Measurements from ENCODE around the gene FXYD6. TPM values are rescaled to one million over a fixed set of nuclear protein-coding genes. Genes with fewer than 3 reads are reported as not detected.

Gene FXYD6
- total RNA-seq, 2 experiments from 2014 or later: not detected

DNA sequence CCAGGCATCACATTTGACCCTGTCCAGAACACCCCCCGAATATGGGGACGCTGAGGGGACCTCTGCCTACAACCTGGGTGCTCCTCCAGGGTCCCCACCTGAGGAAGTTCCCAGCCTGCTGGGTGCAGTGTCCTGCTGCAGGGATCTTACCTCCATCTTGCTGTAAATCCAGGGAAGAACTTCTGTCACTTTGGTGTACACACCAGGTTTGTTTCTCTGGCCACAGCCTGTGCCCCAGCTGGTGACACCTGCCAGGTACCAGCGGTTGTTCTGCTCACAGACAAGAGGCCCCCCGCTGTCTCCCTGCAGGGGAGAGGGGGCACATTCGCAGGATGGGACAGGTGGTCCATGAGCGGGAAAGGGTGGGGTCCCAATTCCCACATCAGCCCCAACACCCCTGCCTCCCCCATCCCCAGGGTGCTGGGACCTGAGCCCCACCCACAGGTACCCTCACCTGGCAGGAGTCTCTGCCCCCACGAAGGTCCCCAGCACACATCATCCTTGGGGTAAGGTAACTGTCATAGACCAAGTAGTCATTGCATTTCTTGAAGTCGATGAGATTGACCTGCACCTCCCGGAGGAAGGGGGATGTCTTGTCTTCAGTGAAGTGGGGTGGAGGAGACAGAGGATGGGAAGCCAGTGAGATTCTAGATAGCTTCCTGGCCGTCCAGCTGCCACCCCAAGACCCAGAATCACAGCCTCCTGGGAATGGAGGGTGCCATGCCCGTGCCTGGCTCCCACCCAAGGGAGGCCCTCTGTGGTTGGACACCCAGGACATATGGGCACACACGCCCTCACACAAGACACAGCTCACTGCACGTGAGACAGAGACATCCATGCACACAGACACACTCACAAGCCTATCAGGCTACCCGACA is 27.3 kb upstream of the FXYD6 start:
- H3K36me3 ChIP-seq (ENCODE audit: insufficient read depth, low read length): no peaks in the 10 kb centered on the region
- H4K20me1 ChIP-seq (ENCODE audit: insufficient read depth, low read length): no peaks in the 10 kb centered on the region
- no peak overlapping the region for H2AFZ ChIP-seq (ENCODE audit: low read length)
- H3K79me2 ChIP-seq (ENCODE audit: insufficient read depth, low read depth, low read length): no peaks in the 10 kb centered on the region
- ChIA-PET CTCF (ENCODE audit: unreplicated experiment) (no interaction called here), POLR2A (interaction anchor here (1.2 kb wide), 2 partner anchors 17 to 33 kb away, joined by 3 read pairs; no protein-coding TSS in a partner anchor)
- no TSS peak for BruUV-seq (replicated peaks)
- no peak overlapping the region for H3K27ac ChIP-seq (ENCODE audit: low read depth, low read length, poor library complexity, severe bottlenecking)
- no peak overlapping the region for H3K4me2 ChIP-seq (ENCODE audit: low read length)
- H3K9me2 ChIP-seq (ENCODE audit: insufficient read depth, low read length): no peaks in the 10 kb centered on the region
- TF ChIP-seq EZH2phosphoT487 (IDR thresholded peaks at IDR 0.05; ENCODE audit: borderline replicate concordance, low read depth, low read length): no peak
- no peak for TF ChIP-seq CTCF (conservative IDR thresholded peaks at IDR 0.05; ENCODE audit: low read length)
- no peaks in the 10 kb centered on the region for H3K4me1 ChIP-seq (ENCODE audit: insufficient read depth, low read length, poor library complexity, severe bottlenecking)
- H3K4me3 ChIP-seq (ENCODE audit: low read depth, low read length, poor library complexity, severe bottlenecking): no peak overlapping the region
- intact Hi-C loops (cut with micrococcal nuclease; ENCODE audit: unreplicated experiment): no loop called here
- H3K9me3 ChIP-seq (ENCODE audit: low read length): no peaks in the 10 kb centered on the region
- DNase-seq (ENCODE audit: low spot score): no peak

DNA sequence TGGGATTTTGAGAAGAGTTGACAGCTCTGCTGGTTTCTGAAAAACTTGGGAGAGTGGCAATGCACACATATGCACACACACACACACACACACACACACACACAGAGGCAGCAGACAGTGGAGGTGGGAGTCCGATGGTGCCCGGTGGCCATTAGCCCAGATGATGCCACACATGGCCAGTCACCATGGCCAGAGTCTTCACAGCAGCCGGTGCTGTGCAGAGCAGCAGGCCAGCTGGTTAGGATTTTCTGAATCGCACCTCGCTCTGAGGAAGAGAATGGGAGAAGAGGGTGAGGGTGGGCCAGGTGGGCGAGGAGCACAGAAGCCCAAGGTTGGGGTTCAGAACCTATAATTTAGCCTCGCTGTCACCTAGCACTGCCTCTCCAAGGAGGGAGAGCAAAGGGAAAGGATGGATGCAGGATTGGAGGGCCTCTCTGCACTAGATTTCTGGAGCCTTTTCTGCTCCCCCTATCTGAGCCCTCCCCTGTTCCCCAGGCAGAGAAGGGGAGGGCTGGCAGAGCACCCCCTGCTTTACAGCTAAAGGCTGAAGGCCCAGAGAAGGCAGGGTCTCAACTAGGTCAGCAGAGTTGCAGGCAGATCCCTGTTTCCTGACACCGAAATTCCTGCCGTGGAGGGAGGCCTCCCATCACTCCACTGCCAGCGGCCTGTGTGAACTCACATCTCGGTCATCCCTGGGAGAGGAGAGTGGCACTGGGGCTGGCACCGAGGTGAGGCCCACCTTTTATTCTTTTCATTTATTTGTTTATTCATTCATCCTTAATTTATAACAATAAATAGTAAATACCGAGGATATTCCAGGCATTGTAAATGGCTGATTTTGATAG is 25.8 kb upstream of the FXYD6 start:
- TF ChIP-seq CTCF (conservative IDR thresholded peaks at IDR 0.05; ENCODE audit: low read length) (no peak), EZH2phosphoT487 (IDR thresholded peaks at IDR 0.05; ENCODE audit: borderline replicate concordance, low read depth, low read length) (no peak)
- H3K79me2 ChIP-seq (ENCODE audit: insufficient read depth, low read depth, low read length): no peaks in the 10 kb centered on the region
- no peak overlapping the region for H3K27ac ChIP-seq (ENCODE audit: low read depth, low read length, poor library complexity, severe bottlenecking)
- H2AFZ ChIP-seq (ENCODE audit: low read length): no peak overlapping the region
- H3K9me2 ChIP-seq (ENCODE audit: insufficient read depth, low read length): no peaks in the 10 kb centered on the region
- POLR2A ChIA-PET: no interaction called here
- no peak overlapping the region for H3K4me2 ChIP-seq (ENCODE audit: low read length)
- intact Hi-C loops (cut with micrococcal nuclease; ENCODE audit: unreplicated experiment): no loop called here
- H3K36me3 ChIP-seq (ENCODE audit: insufficient read depth, low read length): no peaks in the 10 kb centered on the region
- no peak for DNase-seq (ENCODE audit: low spot score)
- H4K20me1 ChIP-seq (ENCODE audit: insufficient read depth, low read length): no peaks in the 10 kb centered on the region
- H3K9me3 ChIP-seq (ENCODE audit: low read length): no peaks in the 10 kb centered on the region
- no TSS peak for BruUV-seq (replicated peaks)
- H3K4me1 ChIP-seq (ENCODE audit: insufficient read depth, low read length, poor library complexity, severe bottlenecking): no peaks in the 10 kb centered on the region
- CTCF ChIA-PET (ENCODE audit: unreplicated experiment): no interaction called here
- H3K4me3 ChIP-seq (ENCODE audit: low read depth, low read length, poor library complexity, severe bottlenecking): no peak overlapping the region

Measured in OCI-LY7 (cell line).